HUES6 (cell line): ENCODE measurements around the gene TFPT.
A peak's percentile ranks its signal among the peaks of the same experiment; 100 is the strongest.

ENCODE experiments used
- H3K27ac ChIP-seq: 2 replicates; pipeline ENCODE4 v1.7.0; 2013; ENCODE audit warnings: low read depth, mild to moderate bottlenecking, low read length, inconsistent platforms
- H3K27me3 ChIP-seq: 2 replicates; pipeline ENCODE4 v1.6.1; 2013; ENCODE audit warnings: low read length; ENCODE audit not compliant: control insufficient read depth, insufficient read depth
- H3K36me3 ChIP-seq: 2 replicates; pipeline ENCODE4 v1.6.1; 2013; ENCODE audit warnings: low read length; ENCODE audit not compliant: control insufficient read depth, insufficient read depth
- H3K4me1 ChIP-seq: 2 replicates; pipeline ENCODE4 v1.6.1; 2013; ENCODE audit warnings: low read length; ENCODE audit not compliant: control insufficient read depth, insufficient read depth
- H3K4me3 ChIP-seq: 2 replicates; pipeline ENCODE4 v1.5.1; 2013; ENCODE audit warnings: low read depth, low read length
- H3K9ac ChIP-seq: one replicate; pipeline ENCODE4 v1.6.1; 2013; ENCODE audit warnings: mild to moderate bottlenecking, low read length
- H3K9me3 ChIP-seq: 2 replicates; pipeline ENCODE4 v1.6.1; 2013; ENCODE audit warnings: low read depth, low read length; ENCODE audit not compliant: control insufficient read depth, insufficient read depth

The TFPT gene

DNA sequence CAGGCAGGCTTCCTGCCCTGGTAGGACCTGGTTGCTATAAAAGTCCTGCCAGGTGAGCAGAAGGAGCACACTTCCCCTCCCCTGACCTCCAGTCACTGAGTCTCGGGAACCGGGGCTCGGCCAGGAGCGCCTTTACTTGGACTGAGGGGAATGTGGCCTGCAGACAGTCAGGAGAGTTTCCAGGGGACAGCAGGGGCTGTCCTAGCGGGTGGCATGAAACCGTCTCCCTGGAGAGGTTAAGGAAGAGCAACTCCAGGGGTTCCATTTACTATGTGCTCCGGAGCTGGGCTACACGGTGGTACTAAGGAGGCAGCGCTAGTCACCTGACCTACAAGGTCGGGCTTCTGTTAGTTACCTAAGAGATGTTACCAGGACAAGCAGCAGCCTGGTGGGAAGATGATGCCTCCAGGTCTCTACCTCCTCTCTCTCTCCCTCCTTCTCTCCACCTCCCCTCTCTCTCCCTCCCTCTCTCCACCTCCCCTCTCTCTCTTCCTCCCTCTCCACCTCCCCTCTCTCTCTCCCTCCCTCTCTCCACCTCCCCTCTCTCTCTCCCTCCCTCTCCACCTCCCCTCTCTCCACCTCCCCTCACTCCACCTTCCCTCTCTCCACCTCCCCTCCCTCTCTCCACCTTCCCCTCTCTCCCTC, 18.0 kb upstream of the TFPT start:
- Histone ChIP-seq H3K9me3 (no peaks in the 10 kb centered on the region), H3K9ac (no peak overlapping the region), H3K4me3 (no peak overlapping the region), H3K36me3 (peaks cover 37% of the 10 kb centered on the region), H3K4me1 (0 out of 2 replicates have a peak, but pooled peaks cover 5% of the 10 kb centered on the region), H3K27me3 (no peaks in the 10 kb centered on the region), H3K27ac (no peak overlapping the region)

DNA sequence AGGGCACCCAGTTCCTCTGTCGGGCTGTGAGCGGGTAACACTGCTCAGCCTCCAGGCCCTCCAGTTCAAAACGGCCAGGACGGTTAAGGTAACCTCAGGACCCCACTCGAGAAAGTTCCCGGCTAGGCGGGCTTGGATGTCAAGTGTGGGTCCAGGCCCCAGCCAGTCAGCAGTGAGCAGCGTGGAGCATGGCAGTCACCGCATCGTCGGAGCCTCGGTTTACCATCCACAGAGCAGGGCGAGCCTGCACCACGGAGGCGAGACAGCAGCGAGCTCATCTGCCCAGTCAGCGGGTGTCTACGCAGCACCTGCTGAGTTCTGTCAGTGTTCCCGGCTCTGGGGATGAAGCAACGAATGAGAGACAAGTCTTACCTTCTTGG, 14.2 kb upstream of the TFPT start:
- no peak overlapping the region for H3K4me3 ChIP-seq
- H3K36me3 ChIP-seq = peaks cover 73% of the 10 kb centered on the region
- no peak overlapping the region for H3K27ac ChIP-seq
- no peaks in the 10 kb centered on the region for H3K9me3 ChIP-seq
- no peaks in the 10 kb centered on the region for H3K27me3 ChIP-seq
- H3K9ac ChIP-seq = no peak overlapping the region
- H3K4me1 ChIP-seq = no peaks in the 10 kb centered on the region

- Histone ChIP-seq H3K9me3 (no peaks in the 10 kb centered on the region), H3K27ac (no peak overlapping the region), H3K4me1 (no peaks in the 10 kb centered on the region), H3K4me3 (no peak overlapping the region), H3K27me3 (no peaks in the 10 kb centered on the region), H3K36me3 (peaks cover 79% of the 10 kb centered on the region), H3K9ac (no peak overlapping the region)
Observed at GRCh38 chr19:54128796-54129616, 13.5 kb upstream of the TFPT start.

- no peaks in the 10 kb centered on the region for H3K9me3 ChIP-seq
- no peaks in the 10 kb centered on the region for H3K27me3 ChIP-seq
- no peaks in the 10 kb centered on the region for H3K4me1 ChIP-seq
- no peak overlapping the region for H3K27ac ChIP-seq
- H3K9ac ChIP-seq = no peak overlapping the region
- H3K36me3 ChIP-seq = peaks cover 85% of the 10 kb centered on the region
- no peak overlapping the region for H3K4me3 ChIP-seq
Observed at GRCh38 chr19:54128441-54128725, 12.9 kb upstream of the TFPT start.

- Histone ChIP-seq H3K36me3 (peaks cover 86% of the 10 kb centered on the region), H3K4me3 (no peak overlapping the region), H3K27ac (no peak overlapping the region), H3K9me3 (no peaks in the 10 kb centered on the region), H3K9ac (no peak overlapping the region), H3K4me1 (no peaks in the 10 kb centered on the region), H3K27me3 (no peaks in the 10 kb centered on the region)
Observed at GRCh38 chr19:54127688-54128440, 12.4 kb upstream of the TFPT start.

DNA sequence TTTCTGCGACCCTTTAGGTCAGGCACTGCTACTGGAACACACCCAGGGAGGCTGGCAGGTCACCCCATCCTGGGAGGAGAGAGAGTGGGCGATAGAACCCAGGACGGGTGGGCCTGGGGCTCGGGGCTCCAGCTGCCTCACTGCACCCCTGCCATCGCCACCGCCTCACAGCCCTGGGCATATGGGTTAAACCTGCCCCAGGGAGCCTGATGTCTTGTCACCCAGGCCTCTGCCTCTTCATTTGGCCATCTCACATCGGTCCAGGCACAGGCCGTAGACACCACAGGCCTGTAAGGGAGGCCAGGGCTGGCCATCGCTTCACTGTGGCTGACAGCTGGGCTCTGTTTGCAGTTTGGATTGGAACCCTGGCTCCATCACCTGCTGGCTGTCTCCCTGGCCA, 10.3 kb upstream of the TFPT start:
- H3K4me1 ChIP-seq = no peaks in the 10 kb centered on the region
- no peak overlapping the region for H3K27ac ChIP-seq
- H3K27me3 ChIP-seq = no peaks in the 10 kb centered on the region
- H3K9me3 ChIP-seq = no peaks in the 10 kb centered on the region
- H3K9ac ChIP-seq = no peak overlapping the region
- peaks cover 91% of the 10 kb centered on the region for H3K36me3 ChIP-seq
- H3K4me3 ChIP-seq = no peak overlapping the region

DNA sequence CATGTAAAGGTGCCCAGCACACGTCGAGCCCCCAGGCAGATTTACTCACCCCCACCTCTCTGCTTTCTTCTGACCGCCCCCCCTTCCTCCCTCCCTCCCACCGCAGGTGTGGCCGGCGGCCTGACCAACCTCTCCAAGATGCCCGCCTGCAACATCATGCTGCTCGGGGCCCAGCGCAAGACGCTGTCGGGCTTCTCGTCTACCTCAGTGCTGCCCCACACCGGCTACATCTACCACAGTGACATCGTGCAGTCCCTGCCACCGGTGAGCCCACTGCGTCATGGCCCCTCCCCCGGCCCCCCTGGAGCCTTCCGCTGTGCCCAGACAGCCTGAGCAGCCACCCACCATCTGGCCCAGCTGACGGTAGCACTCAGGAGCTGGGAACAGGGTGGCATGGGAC, 8.9 kb upstream of the TFPT start:
- no peak overlapping the region for H3K27ac ChIP-seq
- H3K9me3 ChIP-seq = no peaks in the 10 kb centered on the region
- H3K36me3 ChIP-seq = peaks cover 96% of the 10 kb centered on the region
- no peak overlapping the region for H3K4me3 ChIP-seq
- no peaks in the 10 kb centered on the region for H3K4me1 ChIP-seq
- H3K27me3 ChIP-seq = no peaks in the 10 kb centered on the region
- no peak overlapping the region for H3K9ac ChIP-seq

GRCh38 chr19:54123682-54124081, 8.2 kb upstream of the TFPT start:
- Histone ChIP-seq H3K9me3 (no peaks in the 10 kb centered on the region), H3K27ac (no peak overlapping the region), H3K4me1 (no peaks in the 10 kb centered on the region), H3K27me3 (no peaks in the 10 kb centered on the region), H3K9ac (no peak overlapping the region), H3K36me3 (peaks cover 91% of the 10 kb centered on the region), H3K4me3 (no peak overlapping the region)

DNA sequence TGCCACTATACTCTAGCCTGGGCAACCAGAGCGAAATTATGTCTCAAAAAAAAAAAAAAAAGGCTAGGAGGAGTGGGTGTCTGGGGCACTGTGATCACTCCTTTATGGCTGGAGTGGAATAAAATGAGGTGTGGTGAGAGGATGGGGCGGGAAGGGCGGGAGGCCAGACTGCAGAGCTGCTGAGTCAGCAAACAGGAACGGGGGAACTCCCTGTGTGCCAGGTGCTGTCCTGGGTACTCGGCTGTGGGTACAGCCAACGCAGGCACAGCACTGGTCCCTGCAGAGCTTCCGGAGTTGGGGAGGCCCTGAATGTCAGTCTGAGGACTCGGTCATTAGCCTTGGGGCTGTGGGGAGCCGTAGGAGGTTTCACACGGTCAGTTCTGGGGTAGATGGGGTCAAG, 5.8 kb upstream of the TFPT start:
- H3K4me1 ChIP-seq = no peaks in the 10 kb centered on the region
- no peak overlapping the region for H3K4me3 ChIP-seq
- no peaks in the 10 kb centered on the region for H3K27me3 ChIP-seq
- no peaks in the 10 kb centered on the region for H3K9me3 ChIP-seq
- H3K27ac ChIP-seq = no peak overlapping the region
- H3K36me3 ChIP-seq = peaks cover 79% of the 10 kb centered on the region
- H3K9ac ChIP-seq = no peak overlapping the region

GRCh38 chr19:54114340-54115108, 933 bp downstream of the TFPT start:
- H3K36me3 ChIP-seq = peaks cover 41% of the 10 kb centered on the region
- H3K9me3 ChIP-seq = no peaks in the 10 kb centered on the region
- H3K27ac ChIP-seq = no peak overlapping the region; the same call in 1 of the 2 replicates
- H3K9ac ChIP-seq = peak overlapping the region; percentile 89
- peak overlapping the region; percentile 79 for H3K4me3 ChIP-seq
- no peaks in the 10 kb centered on the region for H3K27me3 ChIP-seq
- H3K4me1 ChIP-seq = no peaks in the 10 kb centered on the region
